Measurements from ENCODE around the gene TFR2. TPM values are rescaled to one million over a fixed set of nuclear protein-coding genes. Genes with fewer than 3 reads are reported as not detected.

TFR2 gene
- total and polyA plus RNA-seq, 2 of the 13 experiments (the other 11 are each of a cell fraction or from before 2014, with no cell fraction given), result 36.9 to 64.2 TPM

DNA sequence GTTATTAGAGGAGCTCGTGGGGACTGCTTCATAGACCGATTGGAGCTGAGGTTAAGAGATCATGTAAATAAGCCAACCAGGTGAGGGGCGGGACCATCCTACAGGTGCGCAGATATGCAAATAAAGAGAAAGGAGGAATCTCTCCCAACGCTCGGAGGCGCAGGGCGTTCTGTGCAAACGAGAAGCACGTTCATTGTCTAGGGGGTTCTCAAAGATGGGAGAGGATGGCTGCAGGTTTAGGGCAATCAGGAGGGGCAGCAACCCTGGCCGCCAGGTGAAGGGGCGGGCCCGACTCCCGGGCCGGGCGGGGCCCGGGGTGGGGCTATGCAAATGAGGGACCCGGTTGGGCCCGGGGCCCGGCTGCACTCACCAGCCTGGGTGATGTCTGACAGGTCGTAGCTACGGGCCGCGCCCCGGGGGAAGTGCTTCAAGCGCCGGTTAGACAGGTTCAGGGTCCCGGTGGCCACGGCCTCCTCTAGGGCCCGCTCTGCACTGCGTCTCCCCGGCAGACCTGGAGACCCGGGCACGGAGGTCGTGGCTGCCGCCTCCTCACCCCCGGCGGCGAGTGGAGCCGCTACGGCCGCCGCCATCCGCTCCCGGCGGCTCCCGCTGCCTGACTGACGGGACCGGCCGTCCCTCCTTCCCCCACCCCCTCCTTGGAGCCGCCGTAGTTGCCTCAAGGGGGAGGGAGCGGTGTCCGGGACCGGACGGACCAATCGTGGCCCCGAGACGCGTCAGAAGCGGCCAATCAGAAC is 55.7 kb downstream of the TFR2 start, which contains the start of gene LRCH4 (continued):
- TF ChIP-seq, protein P1, sequence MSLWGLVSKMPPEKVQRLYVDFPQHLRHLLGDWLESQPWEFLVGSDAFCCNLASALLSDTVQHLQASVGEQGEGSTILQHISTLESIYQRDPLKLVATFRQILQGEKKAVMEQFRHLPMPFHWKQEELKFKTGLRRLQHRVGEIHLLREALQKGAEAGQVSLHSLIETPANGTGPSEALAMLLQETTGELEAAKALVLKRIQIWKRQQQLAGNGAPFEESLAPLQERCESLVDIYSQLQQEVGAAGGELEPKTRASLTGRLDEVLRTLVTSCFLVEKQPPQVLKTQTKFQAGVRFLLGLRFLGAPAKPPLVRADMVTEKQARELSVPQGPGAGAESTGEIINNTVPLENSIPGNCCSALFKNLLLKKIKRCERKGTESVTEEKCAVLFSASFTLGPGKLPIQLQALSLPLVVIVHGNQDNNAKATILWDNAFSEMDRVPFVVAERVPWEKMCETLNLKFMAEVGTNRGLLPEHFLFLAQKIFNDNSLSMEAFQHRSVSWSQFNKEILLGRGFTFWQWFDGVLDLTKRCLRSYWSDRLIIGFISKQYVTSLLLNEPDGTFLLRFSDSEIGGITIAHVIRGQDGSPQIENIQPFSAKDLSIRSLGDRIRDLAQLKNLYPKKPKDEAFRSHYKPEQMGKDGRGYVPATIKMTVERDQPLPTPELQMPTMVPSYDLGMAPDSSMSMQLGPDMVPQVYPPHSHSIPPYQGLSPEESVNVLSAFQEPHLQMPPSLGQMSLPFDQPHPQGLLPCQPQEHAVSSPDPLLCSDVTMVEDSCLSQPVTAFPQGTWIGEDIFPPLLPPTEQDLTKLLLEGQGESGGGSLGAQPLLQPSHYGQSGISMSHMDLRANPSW (CRISPR knock-in tag; IDR thresholded peaks at IDR 0.05; ENCODE audit: borderline replicate concordance), result no peak
- TF ChIP-seq KMT2B (CRISPR knock-in tag; IDR thresholded peaks at IDR 0.05), result peak; percentile 81
- TF ChIP-seq TSC22D2 (CRISPR knock-in tag; IDR thresholded peaks at IDR 0.05; ENCODE audit: borderline replicate concordance), result 0 out of 2 replicates have a peak, but pooled peaks have one; percentile 55
- TF ChIP-seq MAFF (IDR thresholded peaks at IDR 0.05; ENCODE audit: low read depth, low read length), result no peak
- TF ChIP-seq HNF4A (CRISPR knock-in tag; IDR thresholded peaks at IDR 0.05), result 0 out of 2 replicates have a peak, but pooled peaks have one; percentile 2
- peak; percentile 96 for TF ChIP-seq PCBP1 (IDR thresholded peaks at IDR 0.05; ENCODE audit: borderline replicate concordance, low read depth, low read length)
- TF ChIP-seq THAP11 (CRISPR knock-in tag; IDR thresholded peaks at IDR 0.05), result peak; percentile 93
- peak; percentile 89 for TF ChIP-seq ZNF792 (CRISPR knock-in tag; IDR thresholded peaks at IDR 0.05)
- TF ChIP-seq, protein P2, sequence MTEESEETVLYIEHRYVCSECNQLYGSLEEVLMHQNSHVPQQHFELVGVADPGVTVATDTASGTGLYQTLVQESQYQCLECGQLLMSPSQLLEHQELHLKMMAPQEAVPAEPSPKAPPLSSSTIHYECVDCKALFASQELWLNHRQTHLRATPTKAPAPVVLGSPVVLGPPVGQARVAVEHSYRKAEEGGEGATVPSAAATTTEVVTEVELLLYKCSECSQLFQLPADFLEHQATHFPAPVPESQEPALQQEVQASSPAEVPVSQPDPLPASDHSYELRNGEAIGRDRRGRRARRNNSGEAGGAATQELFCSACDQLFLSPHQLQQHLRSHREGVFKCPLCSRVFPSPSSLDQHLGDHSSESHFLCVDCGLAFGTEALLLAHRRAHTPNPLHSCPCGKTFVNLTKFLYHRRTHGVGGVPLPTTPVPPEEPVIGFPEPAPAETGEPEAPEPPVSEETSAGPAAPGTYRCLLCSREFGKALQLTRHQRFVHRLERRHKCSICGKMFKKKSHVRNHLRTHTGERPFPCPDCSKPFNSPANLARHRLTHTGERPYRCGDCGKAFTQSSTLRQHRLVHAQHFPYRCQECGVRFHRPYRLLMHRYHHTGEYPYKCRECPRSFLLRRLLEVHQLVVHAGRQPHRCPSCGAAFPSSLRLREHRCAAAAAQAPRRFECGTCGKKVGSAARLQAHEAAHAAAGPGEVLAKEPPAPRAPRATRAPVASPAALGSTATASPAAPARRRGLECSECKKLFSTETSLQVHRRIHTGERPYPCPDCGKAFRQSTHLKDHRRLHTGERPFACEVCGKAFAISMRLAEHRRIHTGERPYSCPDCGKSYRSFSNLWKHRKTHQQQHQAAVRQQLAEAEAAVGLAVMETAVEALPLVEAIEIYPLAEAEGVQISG (CRISPR knock-in tag; IDR thresholded peaks at IDR 0.05), result peak; percentile 62
- TF ChIP-seq YY1 (IDR thresholded peaks at IDR 0.05; ENCODE audit: insufficient read depth, insufficient replicate concordance, low read depth, low read length), result peak; percentile 70
- peak; percentile 57; the same call in 1 of the 2 replicates for TF ChIP-seq ZNF563 (CRISPR knock-in tag; IDR thresholded peaks at IDR 0.05)
- TF ChIP-seq ZSCAN20 (CRISPR knock-in tag; IDR thresholded peaks at IDR 0.05; ENCODE audit: borderline replicate concordance), result peak; percentile 85; the same call in 1 of the 2 replicates
- TF ChIP-seq KDM5A (IDR thresholded peaks at IDR 0.05; ENCODE audit: borderline replicate concordance, low read length), result peak; percentile 49; the same call in 1 of the 2 replicates
- TF ChIP-seq, protein P3, sequence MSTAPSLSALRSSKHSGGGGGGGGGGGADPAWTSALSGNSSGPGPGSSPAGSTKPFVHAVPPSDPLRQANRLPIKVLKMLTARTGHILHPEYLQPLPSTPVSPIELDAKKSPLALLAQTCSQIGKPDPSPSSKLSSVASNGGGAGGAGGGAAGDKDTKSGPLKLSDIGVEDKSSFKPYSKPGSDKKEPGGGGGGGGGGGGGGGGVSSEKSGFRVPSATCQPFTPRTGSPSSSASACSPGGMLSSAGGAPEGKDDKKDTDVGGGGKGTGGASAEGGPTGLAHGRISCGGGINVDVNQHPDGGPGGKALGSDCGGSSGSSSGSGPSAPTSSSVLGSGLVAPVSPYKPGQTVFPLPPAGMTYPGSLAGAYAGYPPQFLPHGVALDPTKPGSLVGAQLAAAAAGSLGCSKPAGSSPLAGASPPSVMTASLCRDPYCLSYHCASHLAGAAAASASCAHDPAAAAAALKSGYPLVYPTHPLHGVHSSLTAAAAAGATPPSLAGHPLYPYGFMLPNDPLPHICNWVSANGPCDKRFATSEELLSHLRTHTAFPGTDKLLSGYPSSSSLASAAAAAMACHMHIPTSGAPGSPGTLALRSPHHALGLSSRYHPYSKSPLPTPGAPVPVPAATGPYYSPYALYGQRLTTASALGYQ (CRISPR knock-in tag; IDR thresholded peaks at IDR 0.05), result 0 out of 2 replicates have a peak, but pooled peaks have one; percentile 24
